Body of pancreas (tissue), 4 donors: ENCODE measurements around the gene PREX1.

Source experiments
- POLR2A ChIP-seq, 3 donors: fragments of 450-650 bp; IDR thresholded peaks; one replicate each; pipeline ENCODE4 v1.6.1; 2016; ENCODE audit warnings: antibody characterized with exemption in 3 of 3, mild to moderate bottlenecking in 2 of 3
- TF ChIP-seq, protein P1 (sequence below), 7 experiments: fragments of 450-650 bp in 4 of 7; fragments of 200-600 bp in 3 of 7; sonication (generic) in 3 of 7; IDR thresholded peaks; one replicate each; pipeline ENCODE4 v1.5.1; 2016 to 2019; ENCODE audit warnings: antibody characterized with exemption in 7 of 7

DNA sequence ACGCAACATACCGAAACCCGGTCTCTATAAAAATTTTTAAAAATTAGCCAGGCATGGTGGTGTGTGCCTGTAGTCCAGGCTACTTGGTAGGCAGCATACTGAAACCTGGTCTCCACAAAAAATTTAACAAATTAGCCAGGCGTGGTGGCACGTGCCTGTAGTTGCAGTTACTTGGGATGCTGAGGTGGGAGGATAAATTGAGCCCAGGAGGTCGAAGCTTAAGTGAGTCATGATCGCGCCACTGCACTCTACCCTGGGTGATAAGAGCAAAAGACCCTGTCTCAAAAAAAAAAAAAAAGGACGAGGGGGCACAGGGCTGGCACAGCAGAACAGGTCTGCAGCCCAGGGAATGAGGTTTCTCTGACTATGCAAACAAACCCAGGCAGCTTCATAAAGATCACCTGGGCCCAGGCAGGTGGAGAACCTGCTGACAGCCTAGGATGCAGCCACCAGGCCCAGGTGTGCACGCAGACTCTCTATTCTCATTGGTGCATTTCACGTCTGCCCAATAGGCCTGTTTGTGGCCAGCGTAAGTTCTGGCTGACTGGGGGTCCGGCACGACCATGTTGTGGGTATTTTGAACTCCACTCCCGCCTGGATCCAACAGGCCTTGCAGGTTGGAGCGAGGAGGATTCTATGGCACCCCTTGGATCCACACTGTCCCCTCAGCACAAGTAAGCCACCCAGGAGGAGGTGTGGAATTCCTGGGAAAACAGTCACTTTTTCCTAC lies 204.5 kb downstream of the PREX1 start:
- TF ChIP-seq, protein P1, sequence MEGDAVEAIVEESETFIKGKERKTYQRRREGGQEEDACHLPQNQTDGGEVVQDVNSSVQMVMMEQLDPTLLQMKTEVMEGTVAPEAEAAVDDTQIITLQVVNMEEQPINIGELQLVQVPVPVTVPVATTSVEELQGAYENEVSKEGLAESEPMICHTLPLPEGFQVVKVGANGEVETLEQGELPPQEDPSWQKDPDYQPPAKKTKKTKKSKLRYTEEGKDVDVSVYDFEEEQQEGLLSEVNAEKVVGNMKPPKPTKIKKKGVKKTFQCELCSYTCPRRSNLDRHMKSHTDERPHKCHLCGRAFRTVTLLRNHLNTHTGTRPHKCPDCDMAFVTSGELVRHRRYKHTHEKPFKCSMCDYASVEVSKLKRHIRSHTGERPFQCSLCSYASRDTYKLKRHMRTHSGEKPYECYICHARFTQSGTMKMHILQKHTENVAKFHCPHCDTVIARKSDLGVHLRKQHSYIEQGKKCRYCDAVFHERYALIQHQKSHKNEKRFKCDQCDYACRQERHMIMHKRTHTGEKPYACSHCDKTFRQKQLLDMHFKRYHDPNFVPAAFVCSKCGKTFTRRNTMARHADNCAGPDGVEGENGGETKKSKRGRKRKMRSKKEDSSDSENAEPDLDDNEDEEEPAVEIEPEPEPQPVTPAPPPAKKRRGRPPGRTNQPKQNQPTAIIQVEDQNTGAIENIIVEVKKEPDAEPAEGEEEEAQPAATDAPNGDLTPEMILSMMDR (IDR thresholded peaks at IDR 0.05): no peak
- TF ChIP-seq POLR2A (IDR thresholded peaks at IDR 0.05): no peak
